Endothelial cell of umbilical vein (primary cell): ENCODE measurements around the gene AKTIP. TPM values are rescaled to one million over a fixed set of nuclear protein-coding genes. Genes with fewer than 3 reads are reported as not detected.

Experiments used
- BruUV-seq: library from RNA; stranded (reverse); fragments of 400-500 nt; replicated peaks from 2 replicates; lab custom pipeline; 2021; lab: Mats Ljungman, UMichigan
- CTCF ChIA-PET: fragments of 300-600, 350-600 bp; sonication (Branson Sonifier 250); formaldehyde crosslinking; loops from one replicate; lab custom pipeline; 2021; ENCODE audit warnings: antibody characterized with exemption, inconsistent platforms; lab: Charles Lee
- POLR2A ChIA-PET: fragments of 300-600, 350-600 bp; sonication (Branson Sonifier 250); formaldehyde crosslinking; loops from one replicate; lab custom pipeline; 2021; ENCODE audit warnings: antibody characterized with exemption, inconsistent platforms; lab: Charles Lee
- DNase-seq: peaks from one replicate; pipeline ENCODE4 v3.0.0-alpha.2; 2011; ENCODE audit warnings: low read depth, low spot score
- FAIRE-seq: peaks from 2 replicates; lab custom pipeline; 2011; peaks lifted over from hg19 to GRCh38; lab: Jason Lieb, UNC
- H2AFZ ChIP-seq: 2 replicates; pipeline ENCODE4 v1.6.0; 2012; ENCODE audit warnings: low read depth, low read length, control low read depth, inconsistent platforms
- H3K27ac ChIP-seq: 2 replicates; pipeline ENCODE4 v1.5.1; 2011; ENCODE audit warnings: low read depth, mild to moderate bottlenecking, control low read depth, low read length, moderate library complexity; ENCODE audit not compliant: insufficient read depth
- H3K27me3 ChIP-seq, 2 experiments: 2 replicates each; pipeline versions ENCODE4 v1.6.0 to v1.6.1; 2011; ENCODE audit warnings: low read length in 2 of 2, mixed read lengths in 1 of 2; ENCODE audit not compliant: control insufficient read depth in 2 of 2, insufficient read depth in 2 of 2
- H3K36me3 ChIP-seq, 2 experiments: 2 replicates in 1 of 2; 3 replicates in 1 of 2; pipeline ENCODE4 v1.5.1; 2011; ENCODE audit warnings: low read length in 2 of 2, mild to moderate bottlenecking in 1 of 2, moderate library complexity in 1 of 2; ENCODE audit not compliant: control insufficient read depth in 2 of 2, insufficient read depth in 2 of 2; ENCODE audit errors: extremely low read depth in 1 of 2
- H3K4me1 ChIP-seq: 3 replicates; pipeline ENCODE4 v1.5.1; 2011; ENCODE audit warnings: mild to moderate bottlenecking, low read length; ENCODE audit not compliant: control insufficient read depth, insufficient read depth; ENCODE audit errors: extremely low read depth
- H3K4me2 ChIP-seq: 2 replicates; pipeline ENCODE4 v1.6.1; 2011; ENCODE audit warnings: low read length, control low read depth, mixed read lengths; ENCODE audit not compliant: insufficient read depth
- H3K4me3 ChIP-seq, 3 experiments: fragments of 200-600 bp in 1 of 3; sonication (generic), shearing (Covaris generic) in 1 of 3; replicated peaks in 1 of 3; 2 replicates each; pipeline ENCODE4 v1.5.1; 2011 to 2016; ENCODE audit warnings: control low read depth in 3 of 3, low read length in 3 of 3, mild to moderate bottlenecking in 2 of 3, inconsistent platforms in 1 of 3, low read depth in 1 of 3, moderate library complexity in 1 of 3; ENCODE audit not compliant: insufficient read depth in 1 of 3
- H3K79me2 ChIP-seq: 2 replicates; pipeline ENCODE4 v1.6.0; 2012; ENCODE audit warnings: low read length, inconsistent platforms; ENCODE audit not compliant: control insufficient read depth, insufficient read depth
- H3K9ac ChIP-seq: replicated peaks from 2 replicates; pipeline ENCODE3; 2011; ENCODE audit warnings: low read length, control low read depth; ENCODE audit not compliant: insufficient read depth; ENCODE audit errors: extremely low read depth
- H3K9me1 ChIP-seq: replicated peaks from 3 replicates; pipeline ENCODE4 v1.6.0; 2011; ENCODE audit warnings: mild to moderate bottlenecking, low read length; ENCODE audit not compliant: control insufficient read depth, insufficient read depth; ENCODE audit errors: extremely low read depth
- H3K9me3 ChIP-seq: replicated peaks from 2 replicates; pipeline ENCODE4 v1.5.1; 2012; ENCODE audit warnings: low read length, inconsistent platforms; ENCODE audit not compliant: control insufficient read depth, insufficient read depth
- H4K20me1 ChIP-seq: replicated peaks from 2 replicates; pipeline ENCODE3; 2011; ENCODE audit warnings: mild to moderate bottlenecking, low read length; ENCODE audit not compliant: control insufficient read depth, insufficient read depth; ENCODE audit errors: extremely low read depth
- EZH2 ChIP-seq: IDR thresholded peaks from 2 replicates; pipeline ENCODE4 v1.6.1; 2012; ENCODE audit warnings: borderline replicate concordance, low read depth, mild to moderate bottlenecking, moderate library complexity, low read length, inconsistent platforms; ENCODE audit not compliant: severe bottlenecking
- FOS ChIP-seq: IDR thresholded peaks from 2 replicates; pipeline ENCODE4 v1.6.1; 2011; ENCODE audit warnings: mild to moderate bottlenecking, low read length, moderate library complexity, borderline replicate concordance; ENCODE audit not compliant: insufficient read depth
- GATA2 ChIP-seq: IDR thresholded peaks from 2 replicates; pipeline ENCODE4 v1.7.0; 2011; ENCODE audit warnings: low read depth, mild to moderate bottlenecking, moderate library complexity, mixed read lengths, low read length; ENCODE audit not compliant: insufficient read length, insufficient read depth
- JUN ChIP-seq: IDR thresholded peaks from 2 replicates; pipeline ENCODE4 v1.6.1; 2011; ENCODE audit warnings: borderline replicate concordance, low read depth; ENCODE audit not compliant: insufficient read length, insufficient read depth
- MYC ChIP-seq: IDR thresholded peaks from one replicate; pipeline ENCODE4 v1.6.1; 2011; ENCODE audit warnings: mild to moderate bottlenecking, low read depth, low read length
- POLR2A ChIP-seq: IDR thresholded peaks from 2 replicates; pipeline ENCODE4 v1.6.1; 2012; ENCODE audit warnings: low read depth, mild to moderate bottlenecking, control low read depth, low read length
- POLR2AphosphoS5 ChIP-seq: IDR thresholded peaks from 2 replicates; pipeline ENCODE4 v1.6.1; 2012; ENCODE audit warnings: low read depth, mild to moderate bottlenecking, control low read depth, low read length, moderate library complexity; ENCODE audit not compliant: insufficient read depth
- dilution Hi-C: fragments of 300-500 bp; cut with MboI; formaldehyde crosslinking; loops from one replicate; pipeline ENCODE4 v1.15.0; 2019; ENCODE audit warnings: low sequenced_read_pairs; ENCODE audit not compliant: extremely low pct_ligation_motif_present
- intact Hi-C: fragments of 100-400 bp; cut with micrococcal nuclease; formaldehyde crosslinking; loops from one replicate; pipeline ENCODE4 v1.10.0; 2022
- polyA plus RNA-seq, 4 experiments: library from polyadenylated mRNA; depleted of rRNA in 3 of 4; stranded (reverse) in 3 of 4; unstranded in 1 of 4; fragments of >200 nt; gene quantifications; 2 replicates each; pipeline versions ENCODE4 v1.2.1 to v1.2.3, GENCODE V29; 2011 to 2012; ENCODE audit warnings: missing spikeins in 1 of 4
- total RNA-seq: library from RNA; stranded (reverse); gene quantifications from 2 replicates; pipeline ENCODE4 v1.2.3, GENCODE V29; 2021
- TF ChIP-seq, protein P1 (sequence below), 2 donors: IDR thresholded peaks; 1 replicate in 1 of 2; 2 replicates in 1 of 2; pipeline ENCODE4 v1.5.1; 2011; ENCODE audit warnings: low read length in 2 of 2, mild to moderate bottlenecking in 2 of 2, moderate library complexity in 2 of 2, control low read depth in 1 of 2, inconsistent platforms in 1 of 2, low read depth in 1 of 2; ENCODE audit not compliant: insufficient read depth in 1 of 2; ENCODE audit errors: extremely low read depth in 1 of 2
- TF ChIP-seq, protein P2 (sequence below): IDR thresholded peaks from 2 replicates; pipeline ENCODE4 v1.6.1; 2011; ENCODE audit not compliant: insufficient read depth, insufficient read length

The AKTIP gene
- total and polyA plus RNA-seq, 2 donors (not counting 3 experiments of a cell fraction or from before 2014, with no cell fraction given): 25.1 to 32.7 TPM

DNA sequence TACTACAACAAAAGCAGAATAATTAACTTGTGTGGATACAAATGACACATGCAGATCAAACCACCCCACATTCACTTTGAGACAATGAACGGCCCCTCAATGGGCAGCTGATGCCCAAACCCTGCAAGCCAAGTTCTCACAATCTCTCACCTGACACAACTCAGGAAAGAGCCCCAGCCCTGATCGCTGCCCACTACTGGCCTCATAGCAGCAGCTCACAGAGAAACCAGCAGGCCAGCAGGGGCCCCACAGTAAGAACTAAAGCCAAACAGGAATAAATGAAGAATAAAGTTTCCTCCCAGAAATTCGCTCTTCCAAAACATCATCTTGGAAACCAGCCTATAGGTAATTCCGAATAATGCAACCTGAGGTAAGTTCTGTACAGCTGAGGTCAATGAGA is 7.7 kb downstream of the AKTIP start:
- no TSS peak for BruUV-seq
- Histone ChIP-seq H3K36me3 (peaks cover 20 to 22% of the 10 kb centered on the region in 2 experiments), H3K27me3 (no peaks in the 10 kb centered on the region), H3K27ac (no peak overlapping the region), H4K20me1 (no peaks in the 10 kb centered on the region), H3K9me1 (no peaks in the 10 kb centered on the region), H3K9me3 (no peaks in the 10 kb centered on the region), H3K4me2 (no peak overlapping the region), H3K9ac (no peak overlapping the region), H3K4me3 (no peak overlapping the region), H3K79me2 (no peaks in the 10 kb centered on the region), H3K4me1 (no peaks in the 10 kb centered on the region), H2AFZ (no peak overlapping the region)
- POLR2A ChIA-PET: no interaction called here
- TF ChIP-seq, protein P1, sequence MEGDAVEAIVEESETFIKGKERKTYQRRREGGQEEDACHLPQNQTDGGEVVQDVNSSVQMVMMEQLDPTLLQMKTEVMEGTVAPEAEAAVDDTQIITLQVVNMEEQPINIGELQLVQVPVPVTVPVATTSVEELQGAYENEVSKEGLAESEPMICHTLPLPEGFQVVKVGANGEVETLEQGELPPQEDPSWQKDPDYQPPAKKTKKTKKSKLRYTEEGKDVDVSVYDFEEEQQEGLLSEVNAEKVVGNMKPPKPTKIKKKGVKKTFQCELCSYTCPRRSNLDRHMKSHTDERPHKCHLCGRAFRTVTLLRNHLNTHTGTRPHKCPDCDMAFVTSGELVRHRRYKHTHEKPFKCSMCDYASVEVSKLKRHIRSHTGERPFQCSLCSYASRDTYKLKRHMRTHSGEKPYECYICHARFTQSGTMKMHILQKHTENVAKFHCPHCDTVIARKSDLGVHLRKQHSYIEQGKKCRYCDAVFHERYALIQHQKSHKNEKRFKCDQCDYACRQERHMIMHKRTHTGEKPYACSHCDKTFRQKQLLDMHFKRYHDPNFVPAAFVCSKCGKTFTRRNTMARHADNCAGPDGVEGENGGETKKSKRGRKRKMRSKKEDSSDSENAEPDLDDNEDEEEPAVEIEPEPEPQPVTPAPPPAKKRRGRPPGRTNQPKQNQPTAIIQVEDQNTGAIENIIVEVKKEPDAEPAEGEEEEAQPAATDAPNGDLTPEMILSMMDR (IDR thresholded peaks at IDR 0.05; ENCODE audit: extremely low read depth in 1 of 2, insufficient read depth in 1 of 2, low read depth in 1 of 2, low read length in 2 of 2): no peak
- TF ChIP-seq GATA2 (no peak), POLR2AphosphoS5 (no peak), EZH2 (no peak)
- no peak for DNase-seq
- CTCF ChIA-PET: interaction anchor here (1.1 kb wide), 1 partner anchor 15 kb away, joined by 8 read pairs; no protein-coding TSS in a partner anchor
- no peak for FAIRE-seq
- intact Hi-C loops (no loop called here), dilution Hi-C loops (no loop called here)

DNA sequence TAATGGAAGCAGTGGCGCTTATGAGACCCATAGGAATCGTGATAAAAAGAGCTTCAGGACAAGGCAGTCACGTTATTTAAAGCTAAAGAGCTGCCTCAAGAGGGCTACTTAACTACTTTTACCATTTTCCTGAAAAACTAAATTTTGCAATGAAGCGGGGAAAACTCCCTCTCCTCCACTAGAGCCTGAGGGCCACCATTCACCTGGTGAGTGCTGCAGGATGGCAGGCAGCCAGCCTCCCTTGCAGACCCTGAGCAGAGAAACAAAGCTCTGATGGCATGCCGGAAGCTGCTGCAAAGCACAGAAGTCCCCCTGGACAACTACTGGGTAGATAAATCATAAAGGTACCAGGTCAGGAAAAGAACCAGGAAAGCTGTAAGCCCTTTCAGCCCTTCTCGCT is 8.4 kb downstream of the AKTIP start:
- dilution Hi-C loops (no loop called here), intact Hi-C loops (no loop called here)
- no peak overlapping the region for H3K27ac ChIP-seq
- TF ChIP-seq GATA2 (no peak), MYC (no peak), FOS (no peak), POLR2A (no peak), EZH2 (no peak), POLR2AphosphoS5 (no peak), JUN (no peak)
- TF ChIP-seq, protein P1 (IDR thresholded peaks at IDR 0.05; ENCODE audit: extremely low read depth in 1 of 2, insufficient read depth in 1 of 2, low read depth in 1 of 2, low read length in 2 of 2): no peak
- TF ChIP-seq, protein P2, sequence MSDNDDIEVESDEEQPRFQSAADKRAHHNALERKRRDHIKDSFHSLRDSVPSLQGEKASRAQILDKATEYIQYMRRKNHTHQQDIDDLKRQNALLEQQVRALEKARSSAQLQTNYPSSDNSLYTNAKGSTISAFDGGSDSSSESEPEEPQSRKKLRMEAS: no peak
- ChIA-PET CTCF (interaction anchor here (1.1 kb wide), 1 partner anchor 15 kb away, joined by 8 read pairs; no protein-coding TSS in a partner anchor), POLR2A (no interaction called here)
- no peaks in the 10 kb centered on the region for H3K27me3 ChIP-seq
- H3K79me2 ChIP-seq: no peaks in the 10 kb centered on the region
- no peaks in the 10 kb centered on the region for H3K9me1 ChIP-seq
- no peak overlapping the region for H2AFZ ChIP-seq
- H3K9me3 ChIP-seq: no peaks in the 10 kb centered on the region
- no peak overlapping the region for H3K4me3 ChIP-seq
- BruUV-seq: no TSS peak
- no peaks in the 10 kb centered on the region for H4K20me1 ChIP-seq
- no peak overlapping the region for H3K4me2 ChIP-seq
- no peak overlapping the region for H3K9ac ChIP-seq
- no peak for DNase-seq
- peaks cover 20 to 23% of the 10 kb centered on the region in 2 experiments for H3K36me3 ChIP-seq
- no peaks in the 10 kb centered on the region for H3K4me1 ChIP-seq
- FAIRE-seq: no peak
